HG03575 (cell line): ENCODE results near the gene SLC18A3.

Experiments
- ATAC-seq: cut with Tn5 transposase; IDR thresholded peaks from one replicate; pipeline ENCODE4 v1.9.1; 2021; ENCODE audit not compliant: unreplicated experiment, insufficient number of reproducible peaks, low FRiP score; ENCODE audit errors: extremely low read depth

Gene SLC18A3

DNA sequence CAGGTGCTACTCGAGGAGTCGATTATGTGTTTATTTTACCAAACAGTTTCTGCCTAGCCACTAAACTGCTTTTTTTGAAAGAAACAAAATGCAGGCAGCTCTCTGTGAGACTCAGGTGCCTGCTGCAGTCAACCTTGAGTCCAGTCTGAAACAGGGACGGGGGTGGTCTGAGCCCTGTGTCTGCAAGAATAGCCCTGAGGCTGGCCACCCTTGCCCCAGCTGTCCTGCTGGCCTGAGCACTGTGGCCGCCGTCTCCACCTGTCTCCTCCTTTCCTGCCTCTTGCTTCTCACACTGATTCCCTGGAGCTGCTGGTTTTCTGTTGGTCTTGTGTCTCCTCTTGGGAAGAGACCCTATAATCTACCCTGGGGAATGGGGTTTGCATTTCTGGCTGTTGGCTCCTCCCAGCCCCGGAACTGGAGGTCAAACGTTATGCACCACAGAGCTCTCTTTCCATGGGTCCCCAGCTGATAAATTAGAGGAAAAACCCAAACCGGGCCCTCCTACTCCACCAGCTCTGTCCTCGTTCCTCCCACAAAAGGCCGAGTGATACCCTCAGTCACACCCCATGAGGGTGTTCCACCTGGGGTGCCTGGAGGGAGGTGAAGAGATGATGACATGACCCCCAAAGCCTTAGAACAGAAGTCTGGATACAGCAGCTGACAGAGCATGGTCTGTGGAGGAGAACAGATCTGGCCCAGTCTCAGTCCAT, 15.0 kb upstream of the SLC18A3 start:
- ATAC-seq: no peak

DNA sequence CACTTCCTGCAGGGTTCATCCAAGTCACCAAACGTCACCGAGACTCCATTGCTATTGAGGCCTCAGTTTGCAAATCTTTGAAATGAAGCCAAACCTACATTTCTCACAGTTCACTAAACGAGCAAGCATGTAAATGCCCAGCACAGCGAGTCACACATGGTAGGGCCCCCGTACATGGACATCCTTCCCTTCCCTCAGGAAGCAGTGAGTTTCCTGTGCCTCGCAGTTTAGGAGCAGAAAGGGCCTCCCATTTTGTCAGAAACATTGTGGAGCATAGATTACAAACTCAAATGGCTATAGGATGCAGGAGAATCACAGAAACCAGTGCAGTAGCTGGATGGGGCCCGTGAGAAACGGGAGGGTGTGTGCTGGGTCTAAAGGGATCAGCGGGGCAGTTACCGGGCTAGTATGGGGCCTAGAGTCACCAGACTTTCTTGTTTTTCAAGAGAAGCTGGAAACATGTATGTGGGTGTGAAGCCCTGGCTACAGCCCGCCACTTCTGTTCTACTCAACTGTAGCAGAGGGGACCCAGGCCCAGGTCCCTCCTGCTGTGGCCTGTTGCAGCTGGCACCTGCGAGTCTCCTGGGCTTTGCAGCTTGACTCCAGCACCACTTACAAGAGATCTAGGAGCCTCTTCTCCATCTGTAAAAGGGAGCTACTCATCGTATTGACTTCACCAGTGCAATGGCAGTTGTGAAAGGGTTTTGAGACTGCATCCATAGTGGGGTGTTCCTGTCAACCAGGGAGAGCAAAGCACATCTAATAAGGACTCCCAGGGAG, 14.2 kb upstream of the SLC18A3 start:
- no peak for ATAC-seq

DNA sequence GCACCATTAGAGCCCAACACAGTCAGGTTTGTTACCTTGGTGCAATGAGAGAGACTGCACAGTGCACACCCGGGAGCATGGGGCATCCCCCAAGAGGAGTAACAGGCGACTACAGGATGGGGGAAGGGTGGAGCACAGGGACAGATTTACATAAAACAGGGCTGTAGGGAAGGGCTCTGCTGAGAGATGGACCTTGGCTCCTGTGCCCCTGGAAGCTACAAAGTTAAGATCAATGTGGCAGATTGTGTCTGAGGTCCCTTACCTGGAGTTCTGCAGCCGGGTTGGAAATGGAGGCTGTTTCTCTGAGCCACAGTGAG, 13.7 kb upstream of the SLC18A3 start:
- ATAC-seq: no peak

- ATAC-seq: no peak
Measured at GRCh38 chr10:49596836-49597235, 13.3 kb upstream of the SLC18A3 start.

- no peak for ATAC-seq
Measured at GRCh38 chr10:49597426-49598163, 12.5 kb upstream of the SLC18A3 start.

DNA sequence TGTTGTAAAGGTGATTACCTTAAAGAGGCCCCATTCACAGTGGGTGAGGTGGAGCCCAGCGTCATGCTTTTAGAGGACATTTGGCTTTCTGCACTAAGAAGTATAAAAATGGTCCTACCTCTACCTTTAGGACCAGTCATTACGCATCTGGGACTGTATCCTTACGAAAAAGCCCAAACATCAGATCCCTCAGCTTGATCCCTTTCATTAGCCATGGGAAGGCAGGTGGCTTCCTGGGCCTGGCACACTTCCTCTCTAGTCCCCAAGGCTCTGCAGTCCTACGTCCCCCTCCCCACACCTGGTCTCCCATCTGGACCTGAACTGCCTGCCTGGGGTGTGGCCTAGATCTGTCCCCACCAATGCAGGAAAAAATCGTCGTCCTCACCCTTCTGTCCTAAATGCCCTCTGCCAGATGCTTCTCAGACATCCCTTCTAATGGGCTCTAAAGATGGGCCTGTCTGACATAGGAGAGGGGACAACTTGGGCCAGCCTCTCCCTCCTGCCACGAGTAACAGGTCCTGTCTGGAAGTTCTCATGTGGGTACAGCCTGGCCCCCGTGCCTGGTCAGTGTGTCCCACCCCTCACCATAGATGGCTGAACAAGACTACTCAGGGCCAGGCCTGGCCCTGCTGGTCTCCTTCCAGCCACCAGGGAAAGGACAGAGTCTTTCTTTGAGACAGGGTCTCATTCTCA, 11.8 kb upstream of the SLC18A3 start:
- ATAC-seq: no peak

DNA sequence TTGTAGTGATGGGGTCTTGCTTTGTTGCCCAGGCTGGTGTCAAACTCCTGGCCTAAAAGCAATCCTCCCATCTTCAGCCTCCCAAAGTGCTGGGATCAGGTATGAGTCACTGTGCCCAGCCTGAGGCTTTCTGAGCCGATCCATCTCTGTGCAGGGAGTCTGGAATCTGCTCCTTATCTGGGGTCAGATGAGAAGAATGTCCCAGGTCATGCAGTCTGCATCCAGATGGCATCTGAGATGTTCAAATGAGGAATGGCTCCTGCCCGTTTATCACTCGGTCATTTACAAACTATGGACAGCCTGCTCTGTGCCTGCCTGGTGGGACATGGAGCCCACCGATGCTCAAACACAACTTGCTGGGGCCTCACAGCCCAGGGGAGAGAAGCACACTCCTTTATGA, 11.1 kb upstream of the SLC18A3 start:
- no peak for ATAC-seq

DNA sequence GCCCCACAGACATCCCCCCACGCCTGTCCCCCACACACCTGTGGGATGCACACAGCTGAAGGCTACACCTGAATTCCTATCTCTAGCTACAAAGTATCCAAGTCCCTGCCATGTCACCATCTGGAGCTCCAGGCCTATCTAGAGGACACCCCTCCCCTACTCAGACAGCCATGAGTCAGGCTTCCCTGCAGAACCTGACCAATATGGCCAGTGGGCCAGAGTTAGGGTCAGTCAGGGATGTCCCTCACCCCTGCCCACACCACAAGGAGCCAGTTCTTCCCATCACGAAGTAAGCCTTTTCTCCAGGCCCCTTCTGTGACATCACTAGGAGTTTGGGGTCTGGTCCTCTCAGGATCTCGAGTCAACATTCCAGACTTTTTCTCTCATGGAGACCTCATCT, 10.6 kb upstream of the SLC18A3 start:
- no peak for ATAC-seq

- no peak for ATAC-seq
Measured at GRCh38 chr10:49600046-49600445, 10.1 kb upstream of the SLC18A3 start.

GRCh38 chr10:49600781-49601400, 9.2 kb upstream of the SLC18A3 start:
- no peak for ATAC-seq

DNA sequence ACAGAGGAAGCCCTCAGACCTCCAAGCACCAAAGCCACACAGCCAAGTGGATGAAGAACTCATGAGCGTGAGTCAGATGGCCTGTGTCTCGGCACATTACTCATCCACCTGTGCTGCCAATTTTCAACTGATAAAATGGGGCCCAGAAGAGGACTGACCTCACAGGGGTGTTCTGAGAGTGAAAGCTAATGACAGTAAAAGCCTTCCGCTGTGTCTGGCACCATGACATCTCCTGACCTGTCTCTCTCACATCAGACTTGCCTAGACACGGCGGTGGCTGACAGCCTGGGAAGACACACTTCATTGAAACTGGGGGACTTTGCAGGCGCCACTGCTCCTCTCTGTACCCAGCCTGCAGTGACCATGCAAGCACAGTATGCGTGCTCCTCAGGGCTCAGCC, 8.3 kb upstream of the SLC18A3 start:
- no peak for ATAC-seq

DNA sequence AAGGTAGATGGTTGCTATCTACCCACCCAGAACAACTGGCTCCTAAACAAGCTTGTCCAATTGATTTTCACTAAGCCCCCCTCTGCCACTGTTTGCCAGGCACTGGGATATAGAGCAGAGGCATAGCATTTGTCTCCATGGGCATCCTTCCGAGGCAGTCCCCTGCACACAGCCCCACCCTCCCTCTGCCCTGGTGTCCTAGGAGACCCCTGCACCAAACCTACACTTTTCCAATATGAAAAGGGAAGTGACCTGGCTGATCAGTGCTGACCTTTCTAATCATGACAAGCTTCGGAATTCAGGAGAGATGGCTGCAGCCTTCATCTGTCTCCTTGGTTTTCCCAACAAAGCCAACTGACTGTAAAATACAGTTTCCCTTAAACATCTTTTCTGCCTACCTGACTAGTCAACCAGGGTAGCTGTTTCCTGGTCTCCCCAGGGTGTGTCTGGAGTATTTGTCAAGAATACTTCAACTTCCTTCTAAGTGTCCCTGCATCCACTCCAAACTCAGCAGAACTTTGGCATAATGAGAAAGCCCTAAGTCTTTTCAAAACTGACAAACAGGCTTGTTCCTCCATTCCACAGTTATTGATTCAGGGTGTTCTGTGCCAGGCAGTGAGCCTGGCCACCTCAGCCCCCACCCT, 7.6 kb upstream of the SLC18A3 start:
- ATAC-seq: no peak

GRCh38 chr10:49605216-49605938, 4.7 kb upstream of the SLC18A3 start:
- ATAC-seq: no peak

- no peak for ATAC-seq
Measured at GRCh38 chr10:49605939-49606509, 4.1 kb upstream of the SLC18A3 start.

DNA sequence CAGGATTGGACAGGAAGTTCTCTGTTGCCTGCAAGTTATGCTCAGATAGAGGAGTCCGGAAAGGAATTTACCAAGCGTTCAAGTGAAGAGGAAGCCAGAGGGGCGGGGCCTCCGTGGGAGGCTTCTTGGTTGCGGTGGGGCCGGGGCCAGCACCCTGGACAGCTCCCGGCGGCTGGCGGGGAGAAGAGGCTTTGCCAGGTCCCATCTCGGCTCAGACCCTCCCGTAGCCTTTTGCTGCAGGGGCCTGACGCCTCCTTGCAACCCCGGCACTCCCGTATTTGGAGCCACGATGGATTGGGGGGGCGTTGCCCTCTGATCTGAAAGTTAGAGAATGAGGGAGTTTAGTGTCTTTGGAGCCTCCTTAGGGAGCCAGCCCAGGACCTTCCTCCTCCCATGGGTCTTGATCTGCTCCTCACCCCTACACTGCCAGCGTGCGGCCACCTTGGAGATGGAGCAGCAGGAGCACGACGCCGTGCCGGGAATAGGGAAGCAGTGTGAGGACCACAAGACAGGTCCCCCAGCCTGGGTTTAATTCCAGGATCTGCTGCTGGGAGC, 3.1 kb upstream of the SLC18A3 start:
- ATAC-seq: no peak

GRCh38 chr10:49608166-49609005, 1.7 kb upstream of the SLC18A3 start:
- ATAC-seq: no peak

DNA sequence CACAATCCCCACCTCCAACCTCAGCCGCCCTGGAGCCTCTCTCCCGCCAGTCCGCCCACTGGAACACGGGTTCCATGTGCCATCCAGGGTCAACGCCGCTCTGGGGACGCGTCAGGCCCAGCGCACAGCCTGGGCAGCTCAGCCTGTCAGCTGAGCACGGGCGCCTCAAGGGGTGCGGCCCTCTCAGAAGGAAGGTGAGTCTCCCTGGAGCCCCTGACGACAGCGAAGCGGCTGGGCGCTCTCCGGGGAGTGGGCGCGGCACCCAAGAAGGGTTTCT, 1.2 kb upstream of the SLC18A3 start:
- ATAC-seq: no peak
